Endothelial cell of umbilical vein (primary cell): ENCODE results near the gene LSP1. TPM values are rescaled to one million over a fixed set of nuclear protein-coding genes. Genes with fewer than 3 reads are reported as not detected.

Experiments used
- BruUV-seq: library from RNA; stranded (reverse); fragments of 400-500 nt; replicated peaks from 2 replicates; lab custom pipeline; 2021; lab: Mats Ljungman, UMichigan
- CTCF ChIA-PET: fragments of 300-600, 350-600 bp; sonication (Branson Sonifier 250); formaldehyde crosslinking; loops from one replicate; lab custom pipeline; 2021; ENCODE audit warnings: antibody characterized with exemption, inconsistent platforms; lab: Charles Lee
- POLR2A ChIA-PET: fragments of 300-600, 350-600 bp; sonication (Branson Sonifier 250); formaldehyde crosslinking; loops from one replicate; lab custom pipeline; 2021; ENCODE audit warnings: antibody characterized with exemption, inconsistent platforms; lab: Charles Lee
- DNase-seq: peaks from one replicate; pipeline ENCODE4 v3.0.0-alpha.2; 2011; ENCODE audit warnings: low read depth, low spot score
- FAIRE-seq: peaks from 2 replicates; lab custom pipeline; 2011; peaks lifted over from hg19 to GRCh38; lab: Jason Lieb, UNC
- H2AFZ ChIP-seq: 2 replicates; pipeline ENCODE4 v1.6.0; 2012; ENCODE audit warnings: low read depth, low read length, control low read depth, inconsistent platforms
- H3K27ac ChIP-seq: 2 replicates; pipeline ENCODE4 v1.5.1; 2011; ENCODE audit warnings: low read depth, mild to moderate bottlenecking, control low read depth, low read length, moderate library complexity; ENCODE audit not compliant: insufficient read depth
- H3K27me3 ChIP-seq, 2 experiments: 2 replicates each; pipeline versions ENCODE4 v1.6.0 to v1.6.1; 2011; ENCODE audit warnings: low read length in 2 of 2, mixed read lengths in 1 of 2; ENCODE audit not compliant: control insufficient read depth in 2 of 2, insufficient read depth in 2 of 2
- H3K36me3 ChIP-seq, 2 experiments: 2 replicates in 1 of 2; 3 replicates in 1 of 2; pipeline ENCODE4 v1.5.1; 2011; ENCODE audit warnings: low read length in 2 of 2, mild to moderate bottlenecking in 1 of 2, moderate library complexity in 1 of 2; ENCODE audit not compliant: control insufficient read depth in 2 of 2, insufficient read depth in 2 of 2; ENCODE audit errors: extremely low read depth in 1 of 2
- H3K4me1 ChIP-seq: 3 replicates; pipeline ENCODE4 v1.5.1; 2011; ENCODE audit warnings: mild to moderate bottlenecking, low read length; ENCODE audit not compliant: control insufficient read depth, insufficient read depth; ENCODE audit errors: extremely low read depth
- H3K4me2 ChIP-seq: 2 replicates; pipeline ENCODE4 v1.6.1; 2011; ENCODE audit warnings: low read length, control low read depth, mixed read lengths; ENCODE audit not compliant: insufficient read depth
- H3K4me3 ChIP-seq, 3 experiments: fragments of 200-600 bp in 1 of 3; sonication (generic), shearing (Covaris generic) in 1 of 3; replicated peaks in 1 of 3; 2 replicates each; pipeline ENCODE4 v1.5.1; 2011 to 2016; ENCODE audit warnings: control low read depth in 3 of 3, low read length in 3 of 3, mild to moderate bottlenecking in 2 of 3, inconsistent platforms in 1 of 3, low read depth in 1 of 3, moderate library complexity in 1 of 3; ENCODE audit not compliant: insufficient read depth in 1 of 3
- H3K79me2 ChIP-seq: 2 replicates; pipeline ENCODE4 v1.6.0; 2012; ENCODE audit warnings: low read length, inconsistent platforms; ENCODE audit not compliant: control insufficient read depth, insufficient read depth
- H3K9ac ChIP-seq: replicated peaks from 2 replicates; pipeline ENCODE3; 2011; ENCODE audit warnings: low read length, control low read depth; ENCODE audit not compliant: insufficient read depth; ENCODE audit errors: extremely low read depth
- H3K9me1 ChIP-seq: replicated peaks from 3 replicates; pipeline ENCODE4 v1.6.0; 2011; ENCODE audit warnings: mild to moderate bottlenecking, low read length; ENCODE audit not compliant: control insufficient read depth, insufficient read depth; ENCODE audit errors: extremely low read depth
- H3K9me3 ChIP-seq: replicated peaks from 2 replicates; pipeline ENCODE4 v1.5.1; 2012; ENCODE audit warnings: low read length, inconsistent platforms; ENCODE audit not compliant: control insufficient read depth, insufficient read depth
- H4K20me1 ChIP-seq: replicated peaks from 2 replicates; pipeline ENCODE3; 2011; ENCODE audit warnings: mild to moderate bottlenecking, low read length; ENCODE audit not compliant: control insufficient read depth, insufficient read depth; ENCODE audit errors: extremely low read depth
- EZH2 ChIP-seq: IDR thresholded peaks from 2 replicates; pipeline ENCODE4 v1.6.1; 2012; ENCODE audit warnings: borderline replicate concordance, low read depth, mild to moderate bottlenecking, moderate library complexity, low read length, inconsistent platforms; ENCODE audit not compliant: severe bottlenecking
- FOS ChIP-seq: IDR thresholded peaks from 2 replicates; pipeline ENCODE4 v1.6.1; 2011; ENCODE audit warnings: mild to moderate bottlenecking, low read length, moderate library complexity, borderline replicate concordance; ENCODE audit not compliant: insufficient read depth
- GATA2 ChIP-seq: IDR thresholded peaks from 2 replicates; pipeline ENCODE4 v1.7.0; 2011; ENCODE audit warnings: low read depth, mild to moderate bottlenecking, moderate library complexity, mixed read lengths, low read length; ENCODE audit not compliant: insufficient read length, insufficient read depth
- JUN ChIP-seq: IDR thresholded peaks from 2 replicates; pipeline ENCODE4 v1.6.1; 2011; ENCODE audit warnings: borderline replicate concordance, low read depth; ENCODE audit not compliant: insufficient read length, insufficient read depth
- MYC ChIP-seq: IDR thresholded peaks from one replicate; pipeline ENCODE4 v1.6.1; 2011; ENCODE audit warnings: mild to moderate bottlenecking, low read depth, low read length
- POLR2A ChIP-seq: IDR thresholded peaks from 2 replicates; pipeline ENCODE4 v1.6.1; 2012; ENCODE audit warnings: low read depth, mild to moderate bottlenecking, control low read depth, low read length
- POLR2AphosphoS5 ChIP-seq: IDR thresholded peaks from 2 replicates; pipeline ENCODE4 v1.6.1; 2012; ENCODE audit warnings: low read depth, mild to moderate bottlenecking, control low read depth, low read length, moderate library complexity; ENCODE audit not compliant: insufficient read depth
- dilution Hi-C: fragments of 300-500 bp; cut with MboI; formaldehyde crosslinking; loops from one replicate; pipeline ENCODE4 v1.15.0; 2019; ENCODE audit warnings: low sequenced_read_pairs; ENCODE audit not compliant: extremely low pct_ligation_motif_present
- intact Hi-C: fragments of 100-400 bp; cut with micrococcal nuclease; formaldehyde crosslinking; loops from one replicate; pipeline ENCODE4 v1.10.0; 2022
- polyA plus RNA-seq, 4 experiments: library from polyadenylated mRNA; depleted of rRNA in 3 of 4; stranded (reverse) in 3 of 4; unstranded in 1 of 4; fragments of >200 nt; gene quantifications; 2 replicates each; pipeline versions ENCODE4 v1.2.1 to v1.2.3, GENCODE V29; 2011 to 2012; ENCODE audit warnings: missing spikeins in 1 of 4
- total RNA-seq: library from RNA; stranded (reverse); gene quantifications from 2 replicates; pipeline ENCODE4 v1.2.3, GENCODE V29; 2021
- TF ChIP-seq, protein P1 (sequence below): IDR thresholded peaks from 2 replicates; pipeline ENCODE4 v1.6.1; 2011; ENCODE audit not compliant: insufficient read depth, insufficient read length
- TF ChIP-seq, protein P2 (sequence below), 2 donors: IDR thresholded peaks; 1 replicate in 1 of 2; 2 replicates in 1 of 2; pipeline ENCODE4 v1.5.1; 2011; ENCODE audit warnings: low read length in 2 of 2, mild to moderate bottlenecking in 2 of 2, moderate library complexity in 2 of 2, control low read depth in 1 of 2, inconsistent platforms in 1 of 2, low read depth in 1 of 2; ENCODE audit not compliant: insufficient read depth in 1 of 2; ENCODE audit errors: extremely low read depth in 1 of 2

LSP1 gene
- total and polyA plus RNA-seq, 2 donors (not counting 3 experiments of a cell fraction or from before 2014, with no cell fraction given) = not detected

DNA sequence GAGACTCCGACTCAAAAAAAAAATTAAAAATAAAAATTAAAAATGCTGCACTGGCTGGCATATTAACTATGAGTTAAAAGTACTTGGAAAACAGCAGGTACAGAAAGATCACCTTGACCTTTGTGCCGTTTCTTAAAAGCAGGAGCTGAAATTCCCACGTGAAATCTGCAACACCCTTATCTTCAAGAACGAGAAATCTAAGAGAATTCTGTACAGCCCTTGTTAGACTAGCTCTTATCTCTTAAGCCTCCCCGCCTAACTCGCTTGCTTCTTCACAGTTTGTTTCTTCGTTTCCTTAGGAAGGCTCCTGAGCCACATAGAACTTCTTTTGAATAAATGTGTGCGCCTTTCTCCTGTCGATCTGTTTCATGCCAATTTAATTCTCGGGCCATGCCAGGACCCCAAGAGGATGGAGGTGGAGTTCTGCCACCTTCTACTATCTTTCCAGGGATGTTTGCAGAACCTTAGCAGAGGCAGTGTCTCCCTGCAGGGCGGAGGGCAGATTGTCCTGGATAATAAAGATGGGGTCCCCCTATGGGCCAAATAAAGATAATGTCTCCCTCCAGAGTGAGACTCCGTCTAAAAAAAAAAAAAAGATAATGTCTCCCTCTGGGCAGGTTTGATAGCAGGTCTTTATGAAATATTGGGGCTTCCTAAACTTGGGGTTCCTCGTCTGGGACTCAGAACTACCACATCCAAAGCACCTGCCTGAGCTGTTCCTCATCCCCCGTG lies 45.5 kb upstream of the LSP1 start:
- Histone ChIP-seq H3K27ac (no peak overlapping the region), H3K4me1 (no peaks in the 10 kb centered on the region), H2AFZ (no peak overlapping the region), H3K27me3 (peaks cover 0 to 2% of the 10 kb centered on the region in 2 experiments), H3K9me1 (no peaks in the 10 kb centered on the region), H3K79me2 (no peaks in the 10 kb centered on the region), H3K4me3 (no peak overlapping the region), H3K4me2 (no peak overlapping the region), H3K9ac (no peak overlapping the region), H3K9me3 (no peaks in the 10 kb centered on the region), H3K36me3 (no peaks in the 10 kb centered on the region), H4K20me1 (no peaks in the 10 kb centered on the region)
- no peak for FAIRE-seq
- no TSS peak for BruUV-seq
- CTCF ChIA-PET = interaction anchor here (2.2 to 2.5 kb wide), 2 partner anchors 25 kb away, joined by 6 to 9 read pairs; no protein-coding TSS in a partner anchor
- TF ChIP-seq JUN (no peak), POLR2A (no peak), MYC (no peak), GATA2 (no peak), EZH2 (no peak), FOS (no peak), POLR2AphosphoS5 (no peak)
- TF ChIP-seq, protein P1, sequence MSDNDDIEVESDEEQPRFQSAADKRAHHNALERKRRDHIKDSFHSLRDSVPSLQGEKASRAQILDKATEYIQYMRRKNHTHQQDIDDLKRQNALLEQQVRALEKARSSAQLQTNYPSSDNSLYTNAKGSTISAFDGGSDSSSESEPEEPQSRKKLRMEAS = no peak
- TF ChIP-seq, protein P2, sequence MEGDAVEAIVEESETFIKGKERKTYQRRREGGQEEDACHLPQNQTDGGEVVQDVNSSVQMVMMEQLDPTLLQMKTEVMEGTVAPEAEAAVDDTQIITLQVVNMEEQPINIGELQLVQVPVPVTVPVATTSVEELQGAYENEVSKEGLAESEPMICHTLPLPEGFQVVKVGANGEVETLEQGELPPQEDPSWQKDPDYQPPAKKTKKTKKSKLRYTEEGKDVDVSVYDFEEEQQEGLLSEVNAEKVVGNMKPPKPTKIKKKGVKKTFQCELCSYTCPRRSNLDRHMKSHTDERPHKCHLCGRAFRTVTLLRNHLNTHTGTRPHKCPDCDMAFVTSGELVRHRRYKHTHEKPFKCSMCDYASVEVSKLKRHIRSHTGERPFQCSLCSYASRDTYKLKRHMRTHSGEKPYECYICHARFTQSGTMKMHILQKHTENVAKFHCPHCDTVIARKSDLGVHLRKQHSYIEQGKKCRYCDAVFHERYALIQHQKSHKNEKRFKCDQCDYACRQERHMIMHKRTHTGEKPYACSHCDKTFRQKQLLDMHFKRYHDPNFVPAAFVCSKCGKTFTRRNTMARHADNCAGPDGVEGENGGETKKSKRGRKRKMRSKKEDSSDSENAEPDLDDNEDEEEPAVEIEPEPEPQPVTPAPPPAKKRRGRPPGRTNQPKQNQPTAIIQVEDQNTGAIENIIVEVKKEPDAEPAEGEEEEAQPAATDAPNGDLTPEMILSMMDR (IDR thresholded peaks at IDR 0.05; ENCODE audit: extremely low read depth in 1 of 2, insufficient read depth in 1 of 2, low read depth in 1 of 2, low read length in 2 of 2) = no peak
- intact Hi-C loops (no loop called here), dilution Hi-C loops (no loop called here)
- DNase-seq = no peak
- POLR2A ChIA-PET = no interaction called here
